Measurements from ENCODE around the gene SELENOS. TPM values are rescaled to one million over a fixed set of nuclear protein-coding genes. Genes with fewer than 3 reads are reported as not detected.

The SELENOS gene
- total and polyA plus RNA-seq, 9 of the 15 experiments (the other 6 are each of a cell fraction or from before 2014, with no cell fraction given) = 24.9 to 57.4 (median 47.9) TPM

GRCh38 chr15:101251830-101252820 is 25.2 kb downstream of the SELENOS start, which contains the start of gene CHSY1 (continued):
- no peak for TF ChIP-seq SIX5 (IDR thresholded peaks at IDR 0.05; ENCODE audit: borderline replicate concordance in 1 of 2, insufficient read depth in 1 of 2, low read depth in 1 of 2, low read length in 2 of 2)
- TF ChIP-seq ZNF589 (CRISPR knock-in tag; IDR thresholded peaks at IDR 0.05; ENCODE audit: low read depth) = peak; percentile 23; the same call in 1 of the 2 replicates
- peak; percentile 69; the same call in 1 of the 2 replicates for TF ChIP-seq ZBTB9 (CRISPR knock-in tag; IDR thresholded peaks at IDR 0.05)
- TF ChIP-seq KAT7 (CRISPR knock-in tag; IDR thresholded peaks at IDR 0.05; ENCODE audit: borderline replicate concordance) = 0 out of 2 replicates have a peak, but pooled peaks have one; percentile 65
- peak; percentile 56; the same call in 1 of the 2 replicates for TF ChIP-seq POLR2A (conservative IDR thresholded peaks at IDR 0.05)
- TF ChIP-seq ZKSCAN3 (CRISPR knock-in tag; IDR thresholded peaks at IDR 0.05) = no peak
- peak; percentile 23 for TF ChIP-seq U2AF1 (optimal IDR thresholded peaks at IDR 0.05; ENCODE audit: low read depth, low read length)
- TF ChIP-seq ZNF639 (CRISPR knock-in tag; conservative IDR thresholded peaks at IDR 0.05 in 1 of 2, IDR thresholded peaks at IDR 0.05 in 1 of 2) = peak in 1 of 2 experiments; percentile 62; a peak in 1 of 4 replicates
- TF ChIP-seq RBBP5 (IDR thresholded peaks at IDR 0.05; ENCODE audit: borderline replicate concordance, insufficient read depth, low read length, poor library complexity, severe bottlenecking) = peak; percentile 77
- TF ChIP-seq POLR2B (IDR thresholded peaks at IDR 0.05; ENCODE audit: low read depth, partially characterized antibody) = peak; percentile 32
- TF ChIP-seq ZNF668 (CRISPR knock-in tag; IDR thresholded peaks at IDR 0.05) = no peak
- TF ChIP-seq SAFB (IDR thresholded peaks at IDR 0.05; ENCODE audit: borderline replicate concordance, low read depth, low read length) = peak; percentile 79
- TF ChIP-seq ZNF407 (IDR thresholded peaks at IDR 0.05; ENCODE audit: low read depth) = peak; percentile 92
- TF ChIP-seq ZNF583 (CRISPR knock-in tag; IDR thresholded peaks at IDR 0.05) = no peak

Measured in K562 (cell line).